NOMO-1 (cell line): ENCODE data around the gene TBC1D19.
A peak's percentile ranks its signal among the peaks of the same experiment; 100 is the strongest.
"Not testable (repeated sequence)": the region's sequence is repeated elsewhere in the genome, so short reads cannot be mapped to it uniquely, and the experiment has no call there.

Experiments used
- DNase-seq, 2 experiments: peaks; one replicate each; lab custom pipeline; 2025; ENCODE audit not compliant: unreplicated experiment in 2 of 2; lab: John Stamatoyannopoulos, UW

The TBC1D19 gene

DNA sequence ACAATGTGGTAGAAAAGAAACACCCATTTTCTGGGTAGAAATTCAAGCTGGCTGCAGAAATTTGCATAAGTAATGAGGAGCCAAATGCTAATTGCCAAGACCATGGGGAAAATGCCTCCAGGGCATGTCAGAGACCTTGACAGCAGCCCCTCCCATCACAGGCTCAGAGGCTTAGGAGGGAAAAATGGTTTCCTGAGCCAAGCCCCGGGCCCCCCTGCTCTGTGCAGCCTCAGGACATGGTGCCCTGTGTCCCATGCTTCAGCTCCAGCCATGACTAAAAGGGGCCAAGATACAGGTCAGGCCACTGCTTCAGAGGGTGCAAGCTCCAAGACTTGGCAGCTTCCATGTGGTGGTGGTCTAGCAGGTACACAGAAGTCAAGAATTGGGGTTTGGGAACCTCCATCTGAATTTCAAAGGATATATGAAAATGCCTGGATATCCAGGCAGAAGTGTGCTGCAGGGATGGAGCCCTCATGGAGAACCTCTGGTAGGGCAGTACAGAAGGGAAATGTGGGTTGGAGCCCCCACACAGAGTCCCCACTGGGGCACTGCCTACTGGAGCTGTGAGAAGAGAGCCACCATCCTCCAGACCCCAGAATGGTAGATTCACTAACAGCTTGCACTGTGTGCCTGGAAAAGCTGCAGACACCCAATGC lies 95.3 kb downstream of the TBC1D19 start:
- not testable (repeated sequence) for DNase-seq

DNA sequence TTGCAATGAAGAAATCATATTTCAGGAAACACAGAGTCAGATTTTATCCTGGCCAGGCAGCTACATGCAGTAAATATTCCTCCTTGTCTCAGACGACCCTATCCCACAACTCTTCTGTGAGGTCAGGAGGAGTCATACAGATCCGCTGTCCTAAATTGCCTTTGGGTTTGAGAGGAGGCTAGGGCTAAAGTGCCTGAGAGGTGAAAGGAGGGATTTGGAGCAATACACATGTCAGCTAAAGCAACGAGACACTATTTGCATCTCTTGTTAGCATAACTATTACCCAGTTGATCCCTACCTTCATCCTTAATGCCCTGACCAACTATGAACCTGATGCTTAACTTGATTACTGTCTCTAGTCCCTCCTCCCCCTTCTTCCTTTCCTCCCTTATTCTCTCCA lies 98.6 kb downstream of the TBC1D19 start:
- no peak for DNase-seq

- no peak for DNase-seq
Observed at GRCh38 chr4:26685250-26685649, 101.4 kb downstream of the TBC1D19 start.

DNA sequence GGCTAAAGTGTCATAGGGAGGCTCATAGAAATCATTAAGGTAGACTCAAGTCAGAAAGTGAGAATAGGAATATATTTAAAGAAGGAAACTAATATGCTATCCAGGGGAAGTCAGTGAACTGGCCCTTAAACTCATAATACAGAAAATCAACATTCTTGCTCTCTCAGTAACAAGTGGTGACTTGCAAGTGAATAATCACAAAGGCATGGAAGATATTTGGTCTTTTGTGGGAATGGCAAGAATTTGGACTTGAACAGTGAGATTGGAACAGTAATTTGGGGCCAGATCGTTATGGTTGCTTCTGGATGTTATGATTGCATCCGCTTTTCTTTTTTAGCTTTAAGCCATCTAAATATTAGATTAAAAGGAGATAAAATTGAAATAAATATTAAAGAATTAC lies 103.8 kb downstream of the TBC1D19 start:
- no peak for DNase-seq

- DNase-seq = no peak
Observed at GRCh38 chr4:26690506-26690905, 106.6 kb downstream of the TBC1D19 start.

- no peak for DNase-seq
Observed at GRCh38 chr4:26692014-26692726, 108.3 kb downstream of the TBC1D19 start.

DNA sequence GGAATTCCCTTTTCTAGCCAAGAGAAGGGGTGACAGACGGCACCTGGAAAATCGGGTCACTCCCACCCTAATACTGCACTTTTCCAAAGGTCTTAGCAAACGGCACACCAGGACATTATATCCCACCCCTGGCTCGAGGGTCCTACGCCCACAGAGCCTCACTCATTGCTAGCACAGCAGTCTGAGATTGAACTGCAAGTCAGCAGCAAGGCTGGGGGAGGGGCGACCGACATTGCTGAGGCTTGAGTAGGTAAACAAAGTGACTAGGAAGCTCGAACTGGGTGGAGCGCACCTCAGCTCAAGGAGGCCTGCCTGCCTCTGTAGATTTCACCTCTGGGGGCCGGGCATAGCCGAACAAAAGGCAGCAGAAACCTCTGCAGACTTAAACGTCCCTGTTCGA lies 110.2 kb downstream of the TBC1D19 start:
- DNase-seq = not testable (repeated sequence)

DNA sequence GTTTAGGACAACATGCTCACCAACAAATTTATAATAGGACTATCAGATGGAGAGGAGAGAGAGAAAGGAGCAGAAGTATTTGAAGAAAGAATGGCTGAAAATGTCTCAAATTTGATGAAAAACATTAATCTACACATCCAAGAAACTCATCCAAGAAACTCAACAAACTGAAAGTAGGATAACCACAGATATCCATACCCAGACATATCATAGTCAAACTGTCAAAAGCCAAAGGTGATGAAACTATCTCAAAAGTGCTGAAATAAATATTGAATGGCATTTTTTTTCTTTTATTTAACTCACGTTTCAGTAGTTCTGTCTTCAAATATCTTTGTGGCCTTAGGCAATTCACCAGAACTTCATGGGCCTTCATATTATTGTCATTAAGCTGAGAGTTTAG lies 116.2 kb downstream of the TBC1D19 start:
- no peak for DNase-seq

- DNase-seq = no peak
Observed at GRCh38 chr4:26701095-26701494, 117.2 kb downstream of the TBC1D19 start.

- DNase-seq = no peak
Observed at GRCh38 chr4:26701786-26702227, 117.9 kb downstream of the TBC1D19 start.

DNA sequence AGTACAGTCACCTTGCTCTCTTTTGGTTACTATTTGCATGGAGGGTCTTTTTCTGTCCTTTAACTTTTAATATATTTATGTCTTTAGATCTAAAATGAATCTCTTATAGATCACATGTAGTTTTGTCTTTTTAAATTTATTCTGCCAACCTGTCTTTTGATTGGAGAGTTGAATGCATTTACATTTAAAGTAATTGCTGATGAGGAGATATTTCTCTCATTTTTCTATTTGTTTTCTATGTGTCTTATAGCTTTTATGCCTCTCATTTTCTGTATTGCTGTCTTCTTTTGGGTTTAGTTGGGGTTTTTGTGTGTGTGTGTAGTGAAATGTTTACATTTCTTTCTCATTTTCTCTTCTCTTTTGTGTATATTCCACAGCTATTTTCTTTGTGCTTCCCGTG lies 123.5 kb downstream of the TBC1D19 start:
- DNase-seq = no peak

DNA sequence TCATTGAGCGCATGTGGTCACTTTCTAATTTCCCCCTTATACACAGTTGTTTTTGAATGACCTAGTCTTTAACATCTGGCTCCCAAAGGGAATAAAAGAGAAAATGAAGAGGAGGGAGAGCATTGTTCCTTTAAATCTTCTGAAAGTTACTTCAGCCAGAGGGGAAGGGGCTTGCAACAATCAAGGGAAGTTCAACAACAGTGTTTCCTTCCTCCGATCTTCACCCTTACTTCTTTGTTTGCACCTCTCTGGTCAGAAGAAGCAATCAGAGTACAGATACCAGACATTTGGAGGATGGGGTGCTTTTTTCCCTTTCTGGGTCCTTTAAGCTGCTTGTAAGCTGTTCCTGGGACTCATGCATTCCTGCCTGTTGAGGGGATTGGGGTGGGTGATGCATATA lies 125.4 kb downstream of the TBC1D19 start:
- no peak for DNase-seq

GRCh38 chr4:26713563-26714151 lies 129.8 kb downstream of the TBC1D19 start:
- DNase-seq = no peak

- DNase-seq = no peak
Observed at GRCh38 chr4:26715636-26716242, 131.9 kb downstream of the TBC1D19 start.

- no peak for DNase-seq
Observed at GRCh38 chr4:26717332-26717731, 133.4 kb downstream of the TBC1D19 start.

DNA sequence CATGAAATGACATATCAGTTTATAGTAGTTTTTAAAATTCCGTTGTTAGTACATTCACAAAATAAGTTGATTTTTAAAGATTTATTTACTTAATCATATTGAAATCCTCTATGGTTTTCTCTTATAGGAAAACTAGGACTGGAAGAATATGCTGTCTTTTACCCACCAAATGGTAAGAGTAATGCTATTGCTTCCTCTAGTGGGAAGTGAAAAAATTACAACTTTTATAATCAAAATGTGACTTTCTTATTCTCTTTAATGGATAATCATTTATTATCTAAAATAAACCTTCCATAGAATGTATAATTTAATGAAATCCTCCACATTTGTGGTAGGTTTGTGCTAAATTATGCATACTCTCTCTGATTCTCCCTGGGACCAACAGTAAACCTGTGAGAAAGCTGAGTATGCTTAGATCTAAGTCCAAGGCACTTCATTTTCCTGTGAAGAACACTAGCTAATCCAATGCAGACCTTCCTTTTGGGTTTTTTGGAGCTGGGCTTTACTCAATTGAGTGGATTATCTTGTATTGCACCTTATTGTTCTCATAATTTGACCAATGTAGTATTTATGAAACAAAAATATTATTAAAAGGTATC lies 136.2 kb downstream of the TBC1D19 start:
- peak in 1 of 2 experiments; percentile 32 for DNase-seq

GRCh38 chr4:26721685-26722084 lies 137.8 kb downstream of the TBC1D19 start:
- DNase-seq = no peak

DNA sequence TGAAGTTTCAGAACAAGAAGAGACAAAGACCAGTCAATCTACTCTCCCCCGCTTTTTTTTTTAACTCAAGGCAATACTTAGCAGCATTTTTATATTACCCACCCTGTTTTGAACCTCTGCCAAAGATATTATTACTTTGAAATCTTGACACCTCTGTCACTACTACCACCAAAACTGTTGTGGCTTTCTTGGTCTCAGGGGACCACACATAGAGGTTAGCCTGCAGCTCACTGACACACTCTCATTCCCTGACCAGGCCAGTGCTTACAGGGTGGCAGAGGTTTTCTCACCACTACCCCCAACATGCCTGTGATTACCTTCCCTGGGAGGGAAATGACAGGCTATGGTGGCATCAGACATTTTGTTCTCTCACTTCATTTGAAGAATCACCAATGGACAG lies 139.3 kb downstream of the TBC1D19 start:
- DNase-seq = no peak

GRCh38 chr4:26724534-26724933 lies 140.7 kb downstream of the TBC1D19 start:
- DNase-seq = no peak

- DNase-seq = no peak
Observed at GRCh38 chr4:26726655-26727387, 142.9 kb downstream of the TBC1D19 start.

- DNase-seq = peak; percentile 21 to 75
Observed at GRCh38 chr4:26727844-26728243, 144.0 kb downstream of the TBC1D19 start.
